ENCODE data around the gene CNNM4. TPM values are rescaled to one million over a fixed set of nuclear protein-coding genes. Genes with fewer than 3 reads are reported as not detected.

Gene CNNM4
- total RNA-seq, 1 experiment from 2014 or later, result 1.7 TPM

GRCh38 chr2:96859099-96859649, 98.5 kb downstream of the CNNM4 start:
- in situ Hi-C loops (cut with HindIII; ENCODE audit: low pct_unique_long_range_greater_than_20kb, low sequenced_read_pairs), result no loop called here
- DNase-seq (ENCODE audit: low read depth, low spot score), result no peak

GRCh38 chr2:96859681-96860064, 99.0 kb downstream of the CNNM4 start:
- DNase-seq (ENCODE audit: low read depth, low spot score), result no peak
- in situ Hi-C loops (cut with HindIII; ENCODE audit: low pct_unique_long_range_greater_than_20kb, low sequenced_read_pairs), result no loop called here

- in situ Hi-C loops (cut with HindIII; ENCODE audit: low pct_unique_long_range_greater_than_20kb, low sequenced_read_pairs), result no loop called here
These were observed 99.6 kb downstream of the CNNM4 start for GRCh38 chr2:96860065-96861029.

GRCh38 chr2:96861074-96861473, 100.4 kb downstream of the CNNM4 start:
- in situ Hi-C loops (cut with HindIII; ENCODE audit: low pct_unique_long_range_greater_than_20kb, low sequenced_read_pairs), result no loop called here
- DNase-seq (ENCODE audit: low read depth, low spot score), result no peak

More at GRCh38 chr2:96860065-96861029, 99.6 kb downstream of the CNNM4 start:
- DNase-seq (ENCODE audit: low read depth, low spot score), result no peak

Small RNAs within 50 kb of the gene (small RNA-seq; reads per million reads assigned to genes)
- gene MIR3127, result 0 to 0.43 reads per million in 2 experiments

Other genes starting within 250 kb of the CNNM4 start
- gene ARID5A, start 224.2 kb upstream of the CNNM4 start, total RNA-seq (2014; rRNA removed; shearing (Covaris generic)), result 3.6 TPM in 2 replicates
- gene KANSL3, start 122.6 kb upstream of the CNNM4 start, total RNA-seq (2014; rRNA removed; shearing (Covaris generic)), result 20.5 and 22.3 TPM in 2 replicates
- gene FER1L5, start 118.1 kb upstream of the CNNM4 start, total RNA-seq (2014; rRNA removed; shearing (Covaris generic)), result not detected in 2 replicates
- 20.1 and 21.9 TPM in 2 replicates for gene LMAN2L, start 20.8 kb upstream of the CNNM4 start, total RNA-seq (2014; rRNA removed; shearing (Covaris generic))
- 3.7 and 4.3 TPM in 2 replicates for gene CNNM3, start 55.4 kb downstream of the CNNM4 start, total RNA-seq (2014; rRNA removed; shearing (Covaris generic))
- 1.8 and 4.0 TPM in 2 replicates for gene ANKRD23, start 83.1 kb downstream of the CNNM4 start, total RNA-seq (2014; rRNA removed; shearing (Covaris generic))
- gene ANKRD39, start 97.1 kb downstream of the CNNM4 start, total RNA-seq (2014; rRNA removed; shearing (Covaris generic)), result 10.1 and 14.0 TPM in 2 replicates
- gene SEMA4C, start 109.2 kb downstream of the CNNM4 start, total RNA-seq (2014; rRNA removed; shearing (Covaris generic)), result 42.7 and 51.4 TPM in 2 replicates
- 8.3 and 10.9 TPM in 2 replicates for gene FAM178B, start 225.7 kb downstream of the CNNM4 start, total RNA-seq (2014; rRNA removed; shearing (Covaris generic))

All from SK-MEL-5 (cell line).